T-helper 17 cell (primary cell): ENCODE data around the gene MLEC. TPM values are rescaled to one million over a fixed set of nuclear protein-coding genes. Genes with fewer than 3 reads are reported as not detected.
A peak's percentile ranks its signal among the peaks of the same experiment; 100 is the strongest.
"Not testable (repeated sequence)": the region's sequence is repeated elsewhere in the genome, so short reads cannot be mapped to it uniquely, and the experiment has no call there.

ENCODE experiments used
- ATAC-seq: fragments of 150-1000 bp; cut with Tn5 transposase; 2 replicates; pipeline ENCODE4 v1.10.0; 2021; ENCODE audit warnings: mild to moderate bottlenecking, moderate library complexity
- DNase-seq, 3 donors: peaks; one replicate each; pipeline versions ENCODE4 v3.0.0 to v3.0.0-alpha.2; 2020 to 2021
- H3K9me3 ChIP-seq: one replicate; pipeline ENCODE4 v1.7.0; 2013; ENCODE audit warnings: low read length, mild to moderate bottlenecking; ENCODE audit not compliant: control insufficient read depth, poor library complexity, severe bottlenecking
- H3K27ac Mint-ChIP-seq: one replicate; pipeline ENCODE4 v1.8.0; 2022; ENCODE audit warnings: mild to moderate bottlenecking, moderate library complexity, mixed read lengths
- H3K27me3 Mint-ChIP-seq: one replicate; pipeline ENCODE4 v1.8.0; 2022; ENCODE audit warnings: mixed read lengths
- H3K36me3 Mint-ChIP-seq: one replicate; pipeline ENCODE4 v1.8.0; 2022; ENCODE audit warnings: low read depth, mixed read lengths
- H3K4me1 Mint-ChIP-seq: one replicate; pipeline ENCODE4 v1.8.0; 2022; ENCODE audit warnings: mild to moderate bottlenecking, mixed read lengths
- H3K4me3 Mint-ChIP-seq: one replicate; pipeline ENCODE4 v1.8.0; 2022; ENCODE audit warnings: mild to moderate bottlenecking, moderate library complexity, mixed read lengths
- total RNA-seq, 4 donors: library from RNA in 2 of 4; stranded (reverse) in 2 of 4; gene quantifications; one replicate each; pipeline ENCODE4 v1.2.3 and lab custom pipeline; 2022 to 2026

The MLEC gene
- total RNA-seq, 2 donors from 2014 or later: 21.8 to 31.0 TPM

DNA sequence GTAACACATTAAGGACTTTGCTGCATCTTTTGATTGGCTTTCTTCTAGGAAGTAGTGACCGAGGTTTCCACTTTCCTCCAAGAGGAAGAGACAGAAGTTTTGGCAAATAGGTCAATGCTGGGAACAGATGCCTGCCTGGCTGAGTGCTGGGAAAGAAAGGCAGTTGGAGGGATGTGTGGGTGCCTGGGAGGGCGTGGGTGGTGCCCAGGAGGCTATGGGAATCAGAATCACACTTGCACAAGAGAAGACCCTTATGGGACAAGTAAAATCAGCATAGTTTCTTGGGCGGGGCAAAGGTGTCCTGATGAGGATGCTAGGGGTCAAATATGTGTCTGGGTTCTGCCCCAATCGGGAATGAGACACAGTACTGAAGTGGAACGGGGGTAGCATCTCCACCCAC is 37.8 kb downstream of the MLEC start:
- no peaks in the 10 kb centered on the region for H3K27me3 Mint-ChIP-seq
- H3K36me3 Mint-ChIP-seq: no peaks in the 10 kb centered on the region
- peaks cover 20% of the 10 kb centered on the region for H3K4me1 Mint-ChIP-seq
- ATAC-seq (no peak), DNase-seq (no peak)
- H3K27ac Mint-ChIP-seq: peak overlapping the region; percentile 53
- no peaks in the 10 kb centered on the region for H3K9me3 ChIP-seq
- H3K4me3 Mint-ChIP-seq: peak overlapping the region; percentile 93

DNA sequence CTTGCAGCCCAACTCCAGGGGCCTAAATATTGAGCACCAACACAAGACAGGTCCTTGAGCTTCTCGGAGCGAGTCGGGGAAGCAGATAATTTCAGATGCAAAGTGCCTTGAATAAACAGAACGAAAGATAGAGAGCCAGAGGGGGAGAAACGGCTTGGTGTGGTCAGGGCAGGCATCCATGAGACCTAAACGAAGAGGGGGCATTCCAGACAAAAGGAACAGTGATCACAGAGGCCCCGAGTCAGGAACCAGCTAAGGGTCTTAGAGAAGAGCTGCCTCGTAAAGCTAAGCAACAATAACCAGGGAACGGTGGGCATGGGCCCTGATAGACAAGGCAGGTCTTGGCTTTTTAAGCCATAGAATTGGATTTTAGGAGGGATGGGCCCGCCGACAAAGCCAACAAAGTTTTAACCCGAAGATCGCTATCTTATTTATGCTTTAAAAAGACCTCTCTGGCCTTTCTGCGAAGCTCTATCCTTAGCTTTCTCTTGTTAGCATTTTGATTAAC is 38.3 kb downstream of the MLEC start:
- Mint-ChIP-seq H3K4me1 (peaks cover 21% of the 10 kb centered on the region), H3K27ac (peak overlapping the region; percentile 53), H3K36me3 (peaks cover 2% of the 10 kb centered on the region), H3K27me3 (no peaks in the 10 kb centered on the region), H3K4me3 (peak overlapping the region; percentile 93)
- no peaks in the 10 kb centered on the region for H3K9me3 ChIP-seq
- ATAC-seq (no peak), DNase-seq (no peak)

DNA sequence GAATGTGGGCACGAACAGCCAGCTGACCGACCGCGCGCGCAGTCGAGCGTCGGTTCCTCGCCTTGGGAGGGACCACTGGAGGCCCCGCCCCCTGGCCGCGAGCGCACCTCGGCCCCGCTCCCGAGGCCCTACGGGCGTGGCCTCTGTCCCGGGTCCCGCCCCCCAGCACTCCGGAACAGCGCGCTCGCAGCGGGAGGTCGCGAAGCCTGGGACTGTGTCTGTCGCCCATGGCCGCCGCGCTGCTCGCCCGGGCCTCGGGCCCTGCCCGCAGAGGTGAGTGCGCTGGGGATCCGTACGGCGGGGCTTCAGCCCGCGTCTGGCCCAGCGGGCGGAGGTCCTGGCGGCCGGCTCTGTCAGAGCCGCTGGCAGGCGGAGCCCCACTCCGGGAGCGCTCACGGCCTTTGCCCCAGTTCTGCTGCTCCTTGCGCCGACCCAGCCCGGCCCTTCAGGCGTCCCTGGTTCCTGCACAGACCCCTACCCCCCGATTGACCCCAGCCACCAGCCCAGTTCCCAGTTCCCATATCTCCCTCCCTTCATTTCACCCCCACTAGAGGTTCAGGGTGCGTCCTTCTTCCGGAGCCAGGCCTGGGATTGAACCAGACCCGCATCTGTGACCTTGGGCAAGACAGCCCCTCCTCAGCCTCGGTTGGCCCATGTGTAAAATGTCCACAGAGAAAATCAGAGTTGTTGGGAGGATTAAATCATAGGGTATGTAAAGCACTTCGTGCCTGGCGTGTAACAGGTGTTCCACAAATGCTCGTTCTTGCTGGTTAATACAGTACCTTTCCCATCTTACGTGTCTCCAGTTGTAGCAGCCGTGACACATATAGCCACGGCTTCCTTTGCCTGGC is 38.9 kb downstream of the MLEC start, which contains the start of gene ACADS:
ACADS (plus strand) TSS at position 168 of the 851 bp plus-strand sequence; CDS start at position 228, 60 bp downstream.
- peak; percentile 82 to 93 (median 86) for DNase-seq
- peak; percentile 100 for ATAC-seq
- Mint-ChIP-seq H3K27ac (peak within 1 kb of the TSS; percentile 53), H3K4me3 (peak within 1 kb of the TSS; percentile 93), H3K36me3 (peaks cover 6% of the 10 kb centered on the region), H3K4me1 (peaks cover 21% of the 10 kb centered on the region), H3K27me3 (no peaks in the 10 kb centered on the region)
- H3K9me3 ChIP-seq: no peaks in the 10 kb centered on the region

DNA sequence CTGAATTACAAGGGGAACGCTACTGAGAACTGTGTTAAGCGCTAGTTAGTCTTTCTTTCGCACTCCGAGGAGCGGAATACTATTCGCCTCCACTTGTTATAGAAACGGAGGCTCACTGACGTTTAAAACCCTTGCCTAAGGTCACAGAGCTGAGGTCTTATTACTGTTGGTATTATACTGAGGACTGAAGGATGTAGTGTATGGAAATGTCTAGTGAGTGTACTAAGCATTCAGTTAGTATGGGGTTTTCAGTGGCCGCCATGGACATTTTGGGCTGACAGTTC is 39.5 kb downstream of the MLEC start:
- Mint-ChIP-seq H3K27me3 (no peaks in the 10 kb centered on the region), H3K4me1 (peaks cover 21% of the 10 kb centered on the region), H3K4me3 (peak overlapping the region; percentile 93), H3K36me3 (peaks cover 6% of the 10 kb centered on the region), H3K27ac (peak overlapping the region; percentile 51)
- H3K9me3 ChIP-seq: no peaks in the 10 kb centered on the region
- ATAC-seq: no peak
- no peak for DNase-seq

DNA sequence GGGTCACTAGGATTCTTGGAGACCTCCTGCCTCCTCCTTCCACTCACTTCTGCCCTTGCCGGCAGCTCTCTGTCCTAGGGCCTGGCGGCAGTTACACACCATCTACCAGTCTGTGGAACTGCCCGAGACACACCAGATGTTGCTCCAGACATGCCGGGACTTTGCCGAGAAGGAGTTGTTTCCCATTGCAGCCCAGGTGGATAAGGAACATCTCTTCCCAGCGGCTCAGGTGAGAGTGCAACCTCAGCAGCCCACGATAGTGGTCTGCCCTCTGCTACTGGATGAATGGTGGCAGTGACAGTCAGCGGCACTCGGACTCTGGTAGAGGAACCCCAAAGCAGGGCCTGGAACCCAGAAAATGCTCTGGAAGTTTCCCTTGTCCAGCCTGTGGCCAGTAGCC is 40.0 kb downstream of the MLEC start:
- ATAC-seq (no peak), DNase-seq (no peak)
- Mint-ChIP-seq H3K4me3 (no peak overlapping the region), H3K4me1 (peaks cover 21% of the 10 kb centered on the region), H3K36me3 (peaks cover 6% of the 10 kb centered on the region), H3K27me3 (no peaks in the 10 kb centered on the region), H3K27ac (no peak overlapping the region)
- no peaks in the 10 kb centered on the region for H3K9me3 ChIP-seq

DNA sequence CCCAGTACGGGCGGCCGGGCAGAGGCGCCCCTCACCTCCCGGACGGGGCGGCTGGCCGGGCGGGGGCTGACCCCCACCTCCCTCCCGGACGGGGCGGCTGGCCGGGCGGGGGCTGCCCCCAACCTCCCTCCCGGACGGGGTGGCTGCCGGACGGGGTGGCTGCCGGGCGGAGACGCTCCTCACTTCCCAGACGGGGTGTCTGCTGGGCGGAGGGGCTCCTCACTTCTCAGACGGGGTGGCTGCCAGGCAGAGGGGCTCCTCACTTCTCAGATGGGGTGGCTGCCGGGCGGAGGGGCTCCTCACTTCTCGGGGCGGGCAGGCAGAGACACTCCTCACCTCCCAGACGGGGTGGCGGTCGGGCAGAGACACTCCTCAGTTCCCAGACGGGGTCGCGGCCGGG is 45.2 kb downstream of the MLEC start:
- H3K4me1 Mint-ChIP-seq, H3K27ac Mint-ChIP-seq, H3K27me3 Mint-ChIP-seq, ATAC-seq, H3K4me3 Mint-ChIP-seq, H3K36me3 Mint-ChIP-seq, DNase-seq, H3K9me3 ChIP-seq: not testable (repeated sequence)

DNA sequence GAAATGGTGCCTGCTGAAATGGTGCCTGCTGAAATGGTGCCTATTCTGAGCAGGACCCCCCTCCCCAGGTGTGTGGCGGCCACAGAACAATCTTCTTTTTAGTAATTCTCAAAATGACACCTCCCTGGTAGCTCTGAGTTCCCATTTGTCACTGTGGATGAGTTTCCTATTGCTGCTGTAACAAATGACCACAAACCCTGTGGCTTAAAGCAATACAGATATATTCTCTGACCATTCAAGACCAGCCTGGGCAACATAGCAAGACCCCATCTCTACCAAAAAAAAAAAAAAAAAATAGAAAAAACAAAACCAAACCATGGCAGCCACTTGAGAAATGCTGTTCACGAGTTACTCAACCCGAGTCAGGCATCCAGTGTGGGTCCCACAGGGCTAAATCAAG is 46.6 kb downstream of the MLEC start:
- no peak for ATAC-seq
- H3K36me3 Mint-ChIP-seq: peaks cover 8% of the 10 kb centered on the region
- no peaks in the 10 kb centered on the region for H3K27me3 Mint-ChIP-seq
- no peak for DNase-seq
- no peaks in the 10 kb centered on the region for H3K9me3 ChIP-seq
- peak overlapping the region; percentile 11 for H3K27ac Mint-ChIP-seq
- peaks cover 4% of the 10 kb centered on the region for H3K4me1 Mint-ChIP-seq
- no peak overlapping the region for H3K4me3 Mint-ChIP-seq

DNA sequence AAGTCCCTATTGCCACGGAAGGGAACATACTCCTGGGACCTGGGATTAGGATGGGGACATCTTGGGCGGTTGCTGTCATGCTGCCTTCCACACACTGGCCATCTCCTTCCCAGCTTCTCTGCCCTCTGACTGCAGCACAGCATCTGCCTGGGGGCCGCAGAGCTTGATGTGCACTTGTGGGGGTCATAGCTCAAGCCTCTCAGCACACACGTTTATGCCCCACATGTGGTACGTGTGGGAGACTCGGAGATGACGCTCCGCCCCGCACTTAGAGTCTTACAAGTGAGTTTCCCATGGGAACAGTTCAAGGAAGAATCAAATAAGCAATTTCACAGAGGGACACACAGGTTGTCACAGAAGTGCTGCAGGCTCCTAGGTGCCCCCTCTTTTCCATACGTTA is 47.3 kb downstream of the MLEC start:
- H3K4me1 Mint-ChIP-seq: peaks cover 4% of the 10 kb centered on the region

DNA sequence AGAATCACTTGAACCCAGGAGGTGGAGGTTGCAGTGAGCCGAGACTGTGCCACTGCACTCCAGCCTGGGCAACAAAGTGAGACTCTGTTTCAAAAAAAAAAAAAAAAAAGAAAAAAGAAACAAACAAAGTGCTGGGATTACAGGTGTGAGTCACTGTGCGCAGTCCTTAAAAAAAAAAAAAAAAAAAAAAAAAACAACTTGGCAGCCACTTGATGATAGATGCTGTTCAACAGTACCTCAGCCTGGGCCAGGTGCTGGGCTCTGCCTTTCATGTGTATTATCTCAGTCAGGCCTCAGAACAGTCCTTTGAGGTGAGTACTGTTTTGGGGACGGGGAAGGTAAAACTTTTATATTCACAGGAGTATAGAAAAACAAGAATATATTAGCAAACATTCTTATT is 48.2 kb downstream of the MLEC start:
- no peak overlapping the region for H3K27ac Mint-ChIP-seq
- no peak overlapping the region for H3K4me3 Mint-ChIP-seq
- DNase-seq (no peak), ATAC-seq (no peak)
- H3K27me3 Mint-ChIP-seq: no peaks in the 10 kb centered on the region
- peaks cover 2% of the 10 kb centered on the region for H3K4me1 Mint-ChIP-seq
- no peaks in the 10 kb centered on the region for H3K9me3 ChIP-seq
- H3K36me3 Mint-ChIP-seq: peaks cover 6% of the 10 kb centered on the region

More for the DNA sequence above, 47.3 kb downstream of the MLEC start:
- H3K9me3 ChIP-seq: no peaks in the 10 kb centered on the region
- no peak for DNase-seq
- H3K4me3 Mint-ChIP-seq: no peak overlapping the region
- H3K36me3 Mint-ChIP-seq: peaks cover 8% of the 10 kb centered on the region
- peak overlapping the region; percentile 11 for H3K27ac Mint-ChIP-seq
- H3K27me3 Mint-ChIP-seq: no peaks in the 10 kb centered on the region
- no peak for ATAC-seq

DNA sequence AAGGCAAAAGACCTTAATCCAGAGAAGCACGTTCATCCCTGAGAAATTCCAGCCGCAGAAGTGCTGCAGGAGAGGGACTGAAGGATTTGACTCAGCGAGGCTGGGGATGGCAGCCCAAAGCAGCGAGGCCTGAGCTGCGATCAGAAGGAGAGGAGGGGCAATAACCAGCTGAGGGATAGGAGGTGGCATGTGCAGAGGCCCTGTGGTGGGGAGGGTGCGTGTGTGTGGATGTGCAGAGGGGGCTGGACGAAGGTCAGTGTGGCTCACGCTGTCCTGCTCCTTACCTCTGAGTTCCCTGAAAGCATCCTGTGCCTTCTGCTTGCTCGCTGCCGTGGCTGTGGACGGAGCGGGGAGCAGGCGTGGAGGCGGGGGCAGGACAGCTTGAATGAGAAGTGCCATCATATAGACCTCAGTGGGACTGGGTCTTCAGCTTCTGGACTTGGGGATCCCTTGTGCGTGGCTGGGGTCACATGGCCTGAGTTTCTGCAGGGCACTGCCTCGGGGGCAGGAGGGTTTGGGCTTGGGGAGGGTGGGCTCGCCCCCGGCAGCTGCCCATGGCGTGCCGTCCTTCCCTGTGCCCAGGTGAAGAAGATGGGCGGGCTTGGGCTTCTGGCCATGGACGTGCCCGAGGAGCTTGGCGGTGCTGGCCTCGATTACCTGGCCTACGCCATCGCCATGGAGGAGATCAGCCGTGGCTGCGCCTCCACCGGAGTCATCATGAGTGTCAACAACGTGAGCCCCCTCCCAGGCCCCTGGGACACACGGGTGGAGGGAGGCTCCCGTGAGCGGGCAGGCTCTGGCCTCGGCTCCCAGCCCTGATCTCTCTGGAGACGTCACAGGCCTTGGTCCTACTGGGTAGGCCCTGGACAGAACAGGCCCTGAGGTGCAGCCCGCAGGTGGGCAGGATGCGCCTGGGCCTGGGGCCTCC is 49.7 kb downstream of the MLEC start:
- Mint-ChIP-seq H3K4me3 (no peak overlapping the region), H3K36me3 (peaks cover 2% of the 10 kb centered on the region), H3K4me1 (peaks cover 2% of the 10 kb centered on the region), H3K27me3 (no peaks in the 10 kb centered on the region), H3K27ac (peak overlapping the region; percentile 75)
- no peaks in the 10 kb centered on the region for H3K9me3 ChIP-seq
- no peak for ATAC-seq
- DNase-seq: no peak

DNA sequence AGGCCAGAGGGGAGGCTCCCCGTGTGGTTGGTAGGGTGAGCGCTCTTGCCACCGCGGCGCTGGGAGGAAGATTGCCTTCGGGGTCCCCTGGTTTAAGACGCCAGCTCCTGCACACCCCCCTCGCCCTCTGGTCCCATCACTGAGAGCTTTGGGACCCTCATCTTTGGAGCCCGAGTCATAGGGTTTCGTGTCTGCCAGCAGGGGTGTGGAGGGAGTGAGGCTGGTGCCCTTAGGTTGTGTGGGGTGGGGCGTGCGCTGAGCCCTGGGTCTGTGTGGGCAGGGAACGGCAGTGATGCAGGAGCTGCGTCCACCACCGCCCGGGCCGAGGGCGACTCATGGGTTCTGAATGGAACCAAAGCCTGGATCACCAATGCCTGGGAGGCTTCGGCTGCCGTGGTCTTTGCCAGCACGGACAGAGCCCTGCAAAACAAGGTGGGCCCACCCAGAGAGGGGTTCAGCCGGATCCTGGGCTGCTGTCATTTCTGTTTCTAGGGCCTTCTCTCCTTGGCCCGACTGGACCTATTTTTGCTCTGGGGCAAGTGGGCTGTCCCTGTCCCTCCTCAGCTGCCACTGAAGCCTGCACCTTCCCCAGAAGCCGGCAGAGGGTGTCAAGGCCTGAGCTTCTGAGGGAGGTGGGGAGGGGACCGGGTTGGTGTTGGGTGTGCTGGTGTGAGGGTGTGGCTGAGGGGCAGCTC is 50.8 kb downstream of the MLEC start:
- Mint-ChIP-seq H3K4me3 (no peak overlapping the region), H3K27ac (no peak overlapping the region), H3K27me3 (no peaks in the 10 kb centered on the region), H3K36me3 (peaks cover 2% of the 10 kb centered on the region), H3K4me1 (peaks cover 2% of the 10 kb centered on the region)
- ATAC-seq (no peak), DNase-seq (no peak)
- no peaks in the 10 kb centered on the region for H3K9me3 ChIP-seq

DNA sequence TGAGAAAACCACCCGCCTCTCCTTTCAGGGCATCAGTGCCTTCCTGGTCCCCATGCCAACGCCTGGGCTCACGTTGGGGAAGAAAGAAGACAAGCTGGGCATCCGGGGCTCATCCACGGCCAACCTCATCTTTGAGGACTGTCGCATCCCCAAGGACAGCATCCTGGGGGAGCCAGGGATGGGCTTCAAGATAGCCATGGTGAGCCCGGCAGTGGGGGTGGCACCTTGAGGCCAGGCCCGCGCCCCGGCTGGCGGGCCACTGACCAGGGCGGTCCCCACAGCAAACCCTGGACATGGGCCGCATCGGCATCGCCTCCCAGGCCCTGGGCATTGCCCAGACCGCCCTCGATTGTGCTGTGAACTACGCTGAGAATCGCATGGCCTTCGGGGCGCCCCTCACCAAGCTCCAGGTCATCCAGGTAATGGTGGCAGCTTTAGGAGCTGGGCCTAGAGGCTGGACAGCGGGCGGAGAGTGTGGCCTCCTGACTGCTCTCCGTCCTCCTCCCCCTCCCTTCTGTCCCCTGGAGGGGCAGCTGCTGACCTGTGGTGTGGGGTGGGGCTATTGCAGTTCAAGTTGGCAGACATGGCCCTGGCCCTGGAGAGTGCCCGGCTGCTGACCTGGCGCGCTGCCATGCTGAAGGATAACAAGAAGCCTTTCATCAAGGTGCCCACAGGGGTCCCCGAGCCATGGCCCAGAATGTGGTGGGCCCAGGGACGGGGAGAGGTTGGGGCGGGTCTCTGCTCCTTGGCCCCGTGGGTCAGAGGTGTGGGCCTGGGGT is 51.5 kb downstream of the MLEC start:
- ATAC-seq (no peak), DNase-seq (no peak)
- Mint-ChIP-seq H3K4me3 (no peak overlapping the region), H3K36me3 (peaks cover 2% of the 10 kb centered on the region), H3K4me1 (peaks cover 2% of the 10 kb centered on the region), H3K27me3 (no peaks in the 10 kb centered on the region), H3K27ac (no peak overlapping the region)
- H3K9me3 ChIP-seq: no peaks in the 10 kb centered on the region
